Measurements from ENCODE around the gene E4F1. TPM values are rescaled to one million over a fixed set of nuclear protein-coding genes. Genes with fewer than 3 reads are reported as not detected.
"Not testable (repeated sequence)": the region's sequence is repeated elsewhere in the genome, so short reads cannot be mapped to it uniquely, and the experiment has no call there.

The E4F1 gene
- total and polyA plus RNA-seq, 4 donors: 12.9 to 75.7 (median 19.4) TPM

GRCh38 chr16:2252806-2253148, 29.4 kb downstream of the E4F1 start:
- Histone ChIP-seq H3K4me1 (ENCODE audit: control insufficient read depth in 1 of 2, insufficient read depth in 2 of 2, low read length in 2 of 2) (no peaks in the 10 kb centered on the region), H3K27me3 (ENCODE audit: control insufficient read depth in 1 of 2, insufficient read depth in 2 of 2, low read length in 1 of 2) (no peaks in the 10 kb centered on the region), H3K27ac (ENCODE audit: low read depth in 1 of 2, low read length in 2 of 2) (no peak overlapping the region), H3K4me3 (ENCODE audit: low read length in 2 of 2) (no peak overlapping the region), H3K36me3 (ENCODE audit: control insufficient read depth in 1 of 2, insufficient read depth in 2 of 2, low read length in 1 of 2) (peaks cover 6 to 8% of the 10 kb centered on the region in 2 donors), H3K9me3 (ENCODE audit: control insufficient read depth, low read length) (no peaks in the 10 kb centered on the region)
- ATAC-seq (ENCODE audit: low FRiP score): no peak
- 95% methylated on average over 7 of the region's 7 CpGs for WGBS, 2 donors
- DNase-seq: no peak
- intact Hi-C loops (cut with DNase I): loop anchor here in 1 of 2 donors (10.0 kb wide), 1 partner anchor 98 kb away; the partner anchor contains the start of gene TRAF7

GRCh38 chr16:2253293-2253692, 29.9 kb downstream of the E4F1 start:
- DNase-seq (no peak), ATAC-seq (ENCODE audit: low FRiP score) (no peak)
- Histone ChIP-seq H3K9me3 (ENCODE audit: control insufficient read depth, low read length) (no peaks in the 10 kb centered on the region), H3K4me3 (ENCODE audit: low read length in 2 of 2) (no peak overlapping the region), H3K27ac (ENCODE audit: low read depth in 1 of 2, low read length in 2 of 2) (no peak overlapping the region), H3K36me3 (ENCODE audit: control insufficient read depth in 1 of 2, insufficient read depth in 2 of 2, low read length in 1 of 2) (peaks cover 6 to 8% of the 10 kb centered on the region in 2 donors), H3K4me1 (ENCODE audit: control insufficient read depth in 1 of 2, insufficient read depth in 2 of 2, low read length in 2 of 2) (no peaks in the 10 kb centered on the region), H3K27me3 (ENCODE audit: control insufficient read depth in 1 of 2, insufficient read depth in 2 of 2, low read length in 1 of 2) (no peaks in the 10 kb centered on the region)
- WGBS, 2 donors: 87 to 89% methylated on average over 11 of the region's 11 CpGs
- intact Hi-C loops (cut with DNase I): loop anchor here in 1 of 2 donors (10.0 kb wide), 1 partner anchor 98 kb away; the partner anchor contains the start of gene TRAF7

- no peaks in the 10 kb centered on the region for H3K4me1 ChIP-seq (ENCODE audit: control insufficient read depth in 1 of 2, insufficient read depth in 2 of 2, low read length in 2 of 2)
- peaks cover 9 to 11% of the 10 kb centered on the region in 2 donors for H3K36me3 ChIP-seq (ENCODE audit: control insufficient read depth in 1 of 2, insufficient read depth in 2 of 2, low read length in 1 of 2)
- H3K4me3 ChIP-seq (ENCODE audit: low read length in 2 of 2): no peak overlapping the region
- 74 to 78% methylated on average over 12 of the region's 12 CpGs for WGBS, 2 donors
- no peak overlapping the region for H3K27ac ChIP-seq (ENCODE audit: low read depth in 1 of 2, low read length in 2 of 2)
- ATAC-seq (ENCODE audit: low FRiP score) (no peak), DNase-seq (no peak)
- no peaks in the 10 kb centered on the region for H3K27me3 ChIP-seq (ENCODE audit: control insufficient read depth in 1 of 2, insufficient read depth in 2 of 2, low read length in 1 of 2)
- H3K9me3 ChIP-seq (ENCODE audit: control insufficient read depth, low read length): no peaks in the 10 kb centered on the region
- intact Hi-C loops (cut with DNase I): loop anchor here in 1 of 2 donors (10.0 kb wide), 1 partner anchor 102 kb away; the partner anchor contains the start of gene TRAF7
These were observed 33.2 kb downstream of the E4F1 start for GRCh38 chr16:2256531-2257140.

- no peak for ATAC-seq (ENCODE audit: low FRiP score)
- WGBS, 2 donors: 87 to 89% methylated on average over 6 of the region's 6 CpGs
- H3K4me3 ChIP-seq (ENCODE audit: low read length in 2 of 2): no peak overlapping the region
- DNase-seq: no peak
- intact Hi-C loops (cut with DNase I): loop anchor here in 1 of 2 donors (10.0 kb wide), 1 partner anchor 103 kb away; the partner anchor contains the start of gene TRAF7
- no peak overlapping the region for H3K27ac ChIP-seq (ENCODE audit: low read depth in 1 of 2, low read length in 2 of 2)
- H3K36me3 ChIP-seq (ENCODE audit: control insufficient read depth in 1 of 2, insufficient read depth in 2 of 2, low read length in 1 of 2): peaks cover 9 to 18% of the 10 kb centered on the region in 2 donors
- H3K27me3 ChIP-seq (ENCODE audit: control insufficient read depth in 1 of 2, insufficient read depth in 2 of 2, low read length in 1 of 2): no peaks in the 10 kb centered on the region
- H3K4me1 ChIP-seq (ENCODE audit: control insufficient read depth in 1 of 2, insufficient read depth in 2 of 2, low read length in 2 of 2): no peaks in the 10 kb centered on the region
- H3K9me3 ChIP-seq (ENCODE audit: control insufficient read depth, low read length): no peaks in the 10 kb centered on the region
These were observed 34.3 kb downstream of the E4F1 start for GRCh38 chr16:2257726-2258125.

GRCh38 chr16:2258530-2258929, 35.1 kb downstream of the E4F1 start:
- 93 to 94% methylated on average over 7 of the region's 7 CpGs for WGBS, 2 donors
- peaks cover 9 to 16% of the 10 kb centered on the region in 2 donors for H3K36me3 ChIP-seq (ENCODE audit: control insufficient read depth in 1 of 2, insufficient read depth in 2 of 2, low read length in 1 of 2)
- H3K9me3 ChIP-seq (ENCODE audit: control insufficient read depth, low read length); H3K4me3 ChIP-seq (ENCODE audit: low read length in 2 of 2); H3K4me1 ChIP-seq (ENCODE audit: control insufficient read depth in 1 of 2, insufficient read depth in 2 of 2, low read length in 2 of 2); H3K27me3 ChIP-seq (ENCODE audit: control insufficient read depth in 1 of 2, insufficient read depth in 2 of 2, low read length in 1 of 2); ATAC-seq (ENCODE audit: low FRiP score); DNase-seq; H3K27ac ChIP-seq (ENCODE audit: low read depth in 1 of 2, low read length in 2 of 2): not testable (repeated sequence)
- intact Hi-C loops (cut with DNase I): loop anchor here in 1 of 2 donors (10.0 kb wide), 1 partner anchor 104 kb away; the partner anchor contains the start of gene TRAF7

- H3K36me3 ChIP-seq (ENCODE audit: control insufficient read depth in 1 of 2, insufficient read depth in 2 of 2, low read length in 1 of 2): peaks cover 7 to 16% of the 10 kb centered on the region in 2 donors
- no peak overlapping the region for H3K4me3 ChIP-seq (ENCODE audit: low read length in 2 of 2)
- H3K4me1 ChIP-seq (ENCODE audit: control insufficient read depth in 1 of 2, insufficient read depth in 2 of 2, low read length in 2 of 2): no peaks in the 10 kb centered on the region
- ATAC-seq (ENCODE audit: low FRiP score) (no peak), DNase-seq (no peak)
- intact Hi-C loops (cut with DNase I): no loop called here
- H3K27ac ChIP-seq (ENCODE audit: low read depth in 1 of 2, low read length in 2 of 2): no peak overlapping the region
- 92 to 94% methylated on average over 8 of the region's 8 CpGs for WGBS, 2 donors
- no peaks in the 10 kb centered on the region for H3K27me3 ChIP-seq (ENCODE audit: control insufficient read depth in 1 of 2, insufficient read depth in 2 of 2, low read length in 1 of 2)
- H3K9me3 ChIP-seq (ENCODE audit: control insufficient read depth, low read length): no peaks in the 10 kb centered on the region
These were observed 36.9 kb downstream of the E4F1 start for GRCh38 chr16:2260250-2260649.

- H3K27ac ChIP-seq (ENCODE audit: low read depth in 1 of 2, low read length in 2 of 2); ATAC-seq (ENCODE audit: low FRiP score); intact Hi-C loops (cut with DNase I); H3K4me1 ChIP-seq (ENCODE audit: control insufficient read depth in 1 of 2, insufficient read depth in 2 of 2, low read length in 2 of 2); H3K9me3 ChIP-seq (ENCODE audit: control insufficient read depth, low read length); H3K4me3 ChIP-seq (ENCODE audit: low read length in 2 of 2); H3K27me3 ChIP-seq (ENCODE audit: control insufficient read depth in 1 of 2, insufficient read depth in 2 of 2, low read length in 1 of 2); DNase-seq: not testable (repeated sequence)
- peaks cover 3 to 10% of the 10 kb centered on the region in 2 donors for H3K36me3 ChIP-seq (ENCODE audit: control insufficient read depth in 1 of 2, insufficient read depth in 2 of 2, low read length in 1 of 2)
- WGBS, 2 donors: 80 to 81% methylated on average over 14 of the region's 14 CpGs
These were observed 39.6 kb downstream of the E4F1 start for GRCh38 chr16:2263026-2263425.

- H3K4me3 ChIP-seq (ENCODE audit: low read length in 2 of 2); intact Hi-C loops (cut with DNase I); H3K27ac ChIP-seq (ENCODE audit: low read depth in 1 of 2, low read length in 2 of 2); H3K36me3 ChIP-seq (ENCODE audit: control insufficient read depth in 1 of 2, insufficient read depth in 2 of 2, low read length in 1 of 2); H3K4me1 ChIP-seq (ENCODE audit: control insufficient read depth in 1 of 2, insufficient read depth in 2 of 2, low read length in 2 of 2); H3K9me3 ChIP-seq (ENCODE audit: control insufficient read depth, low read length); ATAC-seq (ENCODE audit: low FRiP score); H3K27me3 ChIP-seq (ENCODE audit: control insufficient read depth in 1 of 2, insufficient read depth in 2 of 2, low read length in 1 of 2); DNase-seq: not testable (repeated sequence)
- WGBS, 2 donors: 2 to 5% methylated on average over 6 to 11 of the region's 12 CpGs
These were observed 43.5 kb downstream of the E4F1 start for GRCh38 chr16:2266887-2267286.

- DNase-seq; H3K27me3 ChIP-seq (ENCODE audit: control insufficient read depth in 1 of 2, insufficient read depth in 2 of 2, low read length in 1 of 2); intact Hi-C loops (cut with DNase I); H3K36me3 ChIP-seq (ENCODE audit: control insufficient read depth in 1 of 2, insufficient read depth in 2 of 2, low read length in 1 of 2); H3K9me3 ChIP-seq (ENCODE audit: control insufficient read depth, low read length); H3K4me1 ChIP-seq (ENCODE audit: control insufficient read depth in 1 of 2, insufficient read depth in 2 of 2, low read length in 2 of 2): not testable (repeated sequence)
- peak overlapping the region; percentile 54 to 69 for H3K4me3 ChIP-seq (ENCODE audit: low read length in 2 of 2)
- H3K27ac ChIP-seq (ENCODE audit: low read depth in 1 of 2, low read length in 2 of 2): peak overlapping the region in 1 of 2 donors; percentile 86
- ATAC-seq (ENCODE audit: low FRiP score): peak; percentile 89
- WGBS, 2 donors: 0 to 1% methylated on average over 40 to 54 of the region's 54 CpGs
These were observed 44.1 kb downstream of the E4F1 start for GRCh38 chr16:2267505-2267912.

All from aorta (tissue), 5 donors.